GM12878 (cell line): ENCODE results near the gene AFAP1.

ENCODE experiments used
- BRCA1 ChIP-seq: IDR thresholded peaks from 2 replicates; pipeline ENCODE4 v1.6.1; 2011; ENCODE audit warnings: low read depth, low read length, improper control_type of control experiment
- CTCF ChIP-seq, 3 experiments: IDR thresholded peaks in 2 of 3; conservative IDR thresholded peaks in 1 of 3; 2 replicates each; pipeline ENCODE4 v1.5.1; 2011; ENCODE audit warnings: low read depth in 3 of 3, low read length in 3 of 3, mild to moderate bottlenecking in 3 of 3, control low read depth in 2 of 3, moderate library complexity in 2 of 3, inconsistent platforms in 1 of 3, mixed read lengths in 1 of 3; ENCODE audit not compliant: control insufficient read depth in 2 of 3, insufficient read depth in 1 of 3; ENCODE audit errors: extremely low read depth in 1 of 3
- EGR1 ChIP-seq, 2 experiments: IDR thresholded peaks; 1 replicate in 1 of 2; 2 replicates in 1 of 2; pipeline ENCODE4 v1.6.1; 2011 to 2012; ENCODE audit warnings: low read depth in 2 of 2, low read length in 2 of 2, borderline replicate concordance in 1 of 2, mild to moderate bottlenecking in 1 of 2, moderate library complexity in 1 of 2
- RCOR1 ChIP-seq: conservative IDR thresholded peaks from 2 replicates; pipeline ENCODE4 v1.6.1; 2012; ENCODE audit warnings: low read depth, low read length, improper control_type of control experiment
- YBX1 ChIP-seq: fragments of 450-650 bp; IDR thresholded peaks from 2 replicates; pipeline ENCODE4 v1.6.1; 2016; ENCODE audit warnings: antibody characterized with exemption

DNA sequence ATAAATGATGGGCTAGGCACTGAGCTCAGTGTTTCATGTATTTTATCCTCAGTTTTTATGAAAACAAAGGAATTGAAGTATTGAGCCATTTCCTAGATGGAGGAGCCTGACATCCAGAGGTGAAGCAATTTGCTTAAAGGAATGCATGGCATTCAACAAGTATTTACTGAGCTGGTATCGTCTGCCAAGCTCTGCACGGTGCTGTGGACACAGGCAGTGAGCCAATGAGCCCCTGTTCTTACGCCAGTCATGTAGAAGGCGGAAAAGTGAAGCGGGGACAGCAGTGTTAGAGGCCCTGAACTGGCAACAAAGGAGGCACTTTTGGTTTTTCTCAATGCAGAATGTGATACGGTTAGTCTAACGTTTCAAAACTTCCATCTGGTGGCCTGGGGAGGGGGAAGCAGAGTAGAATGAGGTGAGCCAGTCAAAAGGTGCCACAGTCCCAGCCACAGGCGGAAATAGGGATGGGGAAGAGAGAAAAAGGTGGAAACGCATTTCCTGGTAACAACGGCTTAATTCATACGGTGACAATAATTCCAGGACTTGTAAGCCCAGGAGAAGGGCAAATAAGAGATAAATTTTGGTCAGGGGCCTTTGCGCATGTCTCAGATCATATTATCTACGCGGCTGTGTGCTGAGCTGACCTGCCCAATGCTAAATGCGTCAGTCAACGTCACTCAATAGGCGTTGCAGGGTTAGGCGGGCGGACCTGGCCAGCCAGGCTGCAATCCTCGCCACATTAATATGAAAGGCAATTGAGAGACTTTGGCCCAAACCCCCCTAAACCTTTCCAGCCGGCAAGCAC is 133.9 kb downstream of the AFAP1 start:
- no peak for TF ChIP-seq EGR1 (IDR thresholded peaks at IDR 0.05; ENCODE audit: borderline replicate concordance in 1 of 2, low read depth in 2 of 2, low read length in 2 of 2)
- no peak for TF ChIP-seq YBX1
- no peak for TF ChIP-seq RCOR1
- TF ChIP-seq CTCF (IDR thresholded peaks at IDR 0.05 in 2 of 3, conservative IDR thresholded peaks at IDR 0.05 in 1 of 3; ENCODE audit: control insufficient read depth in 2 of 3, extremely low read depth in 1 of 3, insufficient read depth in 1 of 3, low read depth in 3 of 3, low read length in 3 of 3): no peak
- no peak for TF ChIP-seq BRCA1
